Coronary artery (tissue), 2 donors: ENCODE measurements around the gene SCGB3A1.

ENCODE experiments used
- DNase-seq: peaks from one replicate; pipeline ENCODE4 v3.0.0-alpha.2; 2017; ENCODE audit warnings: low spot score
- H3K27ac ChIP-seq, 2 donors: fragments of 200-600 bp; sonication (generic); one replicate each; pipeline ENCODE4 v1.5.1; 2016 to 2019
- H3K4me3 ChIP-seq: fragments of 200-600 bp; sonication (generic); 2 replicates; pipeline ENCODE4 v1.5.1; 2016; ENCODE audit warnings: mild to moderate bottlenecking, moderate library complexity
- TF ChIP-seq, protein P1 (sequence below): fragments of 200-600 bp; sonication (generic); IDR thresholded peaks from one replicate; pipeline ENCODE4 v1.5.1; 2019; ENCODE audit warnings: antibody characterized with exemption

The SCGB3A1 gene

GRCh38 chr5:180586870-180587269, 4.4 kb downstream of the SCGB3A1 start:
- H3K27ac ChIP-seq, result no peak overlapping the region
- DNase-seq, result no peak
- TF ChIP-seq, protein P1, sequence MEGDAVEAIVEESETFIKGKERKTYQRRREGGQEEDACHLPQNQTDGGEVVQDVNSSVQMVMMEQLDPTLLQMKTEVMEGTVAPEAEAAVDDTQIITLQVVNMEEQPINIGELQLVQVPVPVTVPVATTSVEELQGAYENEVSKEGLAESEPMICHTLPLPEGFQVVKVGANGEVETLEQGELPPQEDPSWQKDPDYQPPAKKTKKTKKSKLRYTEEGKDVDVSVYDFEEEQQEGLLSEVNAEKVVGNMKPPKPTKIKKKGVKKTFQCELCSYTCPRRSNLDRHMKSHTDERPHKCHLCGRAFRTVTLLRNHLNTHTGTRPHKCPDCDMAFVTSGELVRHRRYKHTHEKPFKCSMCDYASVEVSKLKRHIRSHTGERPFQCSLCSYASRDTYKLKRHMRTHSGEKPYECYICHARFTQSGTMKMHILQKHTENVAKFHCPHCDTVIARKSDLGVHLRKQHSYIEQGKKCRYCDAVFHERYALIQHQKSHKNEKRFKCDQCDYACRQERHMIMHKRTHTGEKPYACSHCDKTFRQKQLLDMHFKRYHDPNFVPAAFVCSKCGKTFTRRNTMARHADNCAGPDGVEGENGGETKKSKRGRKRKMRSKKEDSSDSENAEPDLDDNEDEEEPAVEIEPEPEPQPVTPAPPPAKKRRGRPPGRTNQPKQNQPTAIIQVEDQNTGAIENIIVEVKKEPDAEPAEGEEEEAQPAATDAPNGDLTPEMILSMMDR, result no peak
- H3K4me3 ChIP-seq, result no peak overlapping the region

- H3K27ac ChIP-seq, result no peak overlapping the region
- TF ChIP-seq, protein P1, result no peak
- DNase-seq, result no peak
- no peak overlapping the region for H3K4me3 ChIP-seq
Observed at GRCh38 chr5:180586204-180586603, 5.1 kb downstream of the SCGB3A1 start.

DNA sequence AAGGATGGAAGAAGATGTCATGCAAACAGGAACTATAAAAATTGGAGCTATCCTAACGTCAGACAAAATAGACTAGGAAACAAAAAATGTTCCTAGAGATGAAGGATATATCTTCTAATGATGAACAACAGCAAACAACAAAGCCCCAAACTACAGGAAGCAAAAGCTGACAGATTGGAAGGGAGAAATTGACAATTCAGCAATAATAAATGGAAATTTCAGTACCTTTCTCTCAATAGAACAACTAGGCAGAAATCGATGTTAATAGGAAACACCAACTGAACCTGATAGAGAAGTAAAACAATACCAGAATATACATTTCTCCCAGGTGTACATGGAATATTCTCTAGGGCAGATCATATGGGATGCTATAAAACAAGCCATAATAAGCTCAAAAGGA, 7.6 kb downstream of the SCGB3A1 start:
- no peak for DNase-seq
- TF ChIP-seq, protein P1, result no peak
- Histone ChIP-seq H3K4me3 (no peak overlapping the region), H3K27ac (no peak overlapping the region)

DNA sequence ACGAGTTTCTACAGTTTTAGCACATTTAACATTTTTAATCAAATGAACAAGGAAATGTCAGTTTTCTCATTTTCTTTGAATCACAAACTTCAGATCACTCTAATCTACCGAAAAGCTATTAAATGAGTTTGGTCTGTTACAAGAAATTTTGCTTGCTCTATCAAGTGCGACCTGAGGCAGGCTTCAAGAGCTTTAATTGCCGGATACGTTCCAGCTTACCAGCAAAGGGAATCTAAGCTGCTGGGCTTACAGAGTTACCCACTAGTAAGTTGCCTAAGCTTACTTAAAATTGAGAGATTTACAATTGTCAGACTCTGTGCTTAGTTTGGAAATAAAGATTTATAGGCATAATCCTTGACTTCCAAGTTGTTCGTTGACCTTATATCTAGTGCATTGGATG, 10.6 kb downstream of the SCGB3A1 start:
- TF ChIP-seq, protein P1, result no peak
- Histone ChIP-seq H3K27ac (no peak overlapping the region), H3K4me3 (no peak overlapping the region)
- DNase-seq, result no peak

- DNase-seq, result no peak
- H3K27ac ChIP-seq, result no peak overlapping the region
- no peak overlapping the region for H3K4me3 ChIP-seq
- TF ChIP-seq, protein P1, result no peak
Observed at GRCh38 chr5:180575571-180575970, 15.7 kb downstream of the SCGB3A1 start.

GRCh38 chr5:180568914-180569313, 22.4 kb downstream of the SCGB3A1 start:
- TF ChIP-seq, protein P1, result no peak
- H3K27ac ChIP-seq, result no peak overlapping the region
- DNase-seq, result no peak
- no peak overlapping the region for H3K4me3 ChIP-seq

GRCh38 chr5:180563994-180564393, 27.3 kb downstream of the SCGB3A1 start:
- DNase-seq, result no peak
- TF ChIP-seq, protein P1, result no peak
- Histone ChIP-seq H3K27ac (no peak overlapping the region), H3K4me3 (no peak overlapping the region)
